ENCODE measurements around the gene CCDC51.
"Not testable (repeated sequence)": the region's sequence is repeated elsewhere in the genome, so short reads cannot be mapped to it uniquely, and the experiment has no call there.

CCDC51 gene

GRCh38 chr3:48405971-48406370 is 33.9 kb downstream of the CCDC51 start:
- no peak for DNase-seq (ENCODE audit: low read depth)

- no peak for DNase-seq (ENCODE audit: low read depth)
Observed at GRCh38 chr3:48405343-48405881, 34.5 kb downstream of the CCDC51 start.

GRCh38 chr3:48404440-48405342 is 35.2 kb downstream of the CCDC51 start:
- no peak for DNase-seq (ENCODE audit: low read depth)

DNA sequence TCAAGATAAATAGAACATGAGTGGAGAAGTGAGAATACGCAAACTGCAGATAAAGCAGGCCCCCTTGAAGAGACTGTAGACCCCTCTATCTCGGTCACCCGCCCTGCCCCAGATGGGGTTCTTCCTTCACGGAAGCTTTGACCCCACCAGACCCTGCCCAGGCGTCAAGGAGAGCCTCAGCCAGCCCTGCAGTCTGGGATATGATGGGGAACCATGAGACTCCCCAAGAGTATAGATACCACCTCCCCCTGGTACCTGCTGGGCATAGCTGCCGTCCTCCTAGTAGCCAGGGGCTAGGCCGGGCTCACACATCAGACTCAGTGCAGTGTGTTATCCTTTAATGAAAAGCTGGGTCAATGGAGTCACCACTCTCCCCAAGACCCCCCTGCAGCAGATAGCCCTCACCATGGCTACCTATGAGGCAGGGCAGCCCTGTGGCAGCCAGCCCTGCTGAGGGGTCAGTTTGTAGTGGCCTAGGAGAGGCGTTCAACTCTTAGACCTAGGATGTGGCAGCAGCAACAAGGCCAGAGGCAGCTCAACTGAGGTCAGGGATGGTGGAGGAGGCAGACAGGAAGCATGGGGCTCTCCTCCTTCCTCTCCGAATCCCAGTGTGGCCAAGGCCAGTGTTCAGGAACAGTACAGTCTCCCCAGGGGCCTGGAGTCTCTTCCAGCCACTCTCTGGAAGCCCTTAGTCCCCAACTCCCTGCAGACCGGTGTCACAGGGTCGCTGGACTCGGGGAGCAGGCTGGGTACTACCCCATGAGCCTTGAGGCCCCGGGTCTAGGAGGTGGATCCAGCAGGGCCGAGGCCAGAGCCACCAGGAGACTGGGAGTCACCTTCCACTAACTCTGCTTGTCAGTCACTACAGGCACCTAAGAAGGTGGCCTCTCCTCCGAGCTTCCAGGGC is 36.1 kb downstream of the CCDC51 start:
- no peak for DNase-seq (ENCODE audit: low read depth)

GRCh38 chr3:48402907-48403306 is 37.0 kb downstream of the CCDC51 start:
- no peak for DNase-seq (ENCODE audit: low read depth)

GRCh38 chr3:48402281-48402732 is 37.6 kb downstream of the CCDC51 start:
- no peak for DNase-seq (ENCODE audit: low read depth)

DNA sequence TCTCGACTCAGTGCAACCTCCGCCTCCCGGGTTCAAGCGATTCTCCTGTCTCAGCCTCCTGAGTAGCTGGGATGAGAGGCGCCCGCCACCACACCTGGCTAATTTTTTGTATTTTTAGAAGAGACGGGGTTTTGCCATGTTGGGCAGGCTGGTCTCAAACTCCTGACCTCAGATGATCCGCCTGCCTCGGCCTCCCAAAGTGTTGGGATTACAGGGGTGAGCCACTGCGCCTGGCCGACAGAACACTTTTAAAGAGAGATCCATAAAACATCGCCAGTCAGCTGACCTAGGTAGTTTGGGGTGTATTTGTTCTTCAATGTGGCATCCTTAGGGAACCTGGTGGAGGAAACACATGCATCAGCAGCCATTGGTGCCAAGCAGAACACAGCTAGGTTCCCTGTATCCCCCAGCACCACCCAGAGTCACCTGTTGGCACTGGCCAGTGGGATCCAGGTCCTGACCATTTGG is 38.5 kb downstream of the CCDC51 start:
- not testable (repeated sequence) for DNase-seq (ENCODE audit: low read depth)

DNA sequence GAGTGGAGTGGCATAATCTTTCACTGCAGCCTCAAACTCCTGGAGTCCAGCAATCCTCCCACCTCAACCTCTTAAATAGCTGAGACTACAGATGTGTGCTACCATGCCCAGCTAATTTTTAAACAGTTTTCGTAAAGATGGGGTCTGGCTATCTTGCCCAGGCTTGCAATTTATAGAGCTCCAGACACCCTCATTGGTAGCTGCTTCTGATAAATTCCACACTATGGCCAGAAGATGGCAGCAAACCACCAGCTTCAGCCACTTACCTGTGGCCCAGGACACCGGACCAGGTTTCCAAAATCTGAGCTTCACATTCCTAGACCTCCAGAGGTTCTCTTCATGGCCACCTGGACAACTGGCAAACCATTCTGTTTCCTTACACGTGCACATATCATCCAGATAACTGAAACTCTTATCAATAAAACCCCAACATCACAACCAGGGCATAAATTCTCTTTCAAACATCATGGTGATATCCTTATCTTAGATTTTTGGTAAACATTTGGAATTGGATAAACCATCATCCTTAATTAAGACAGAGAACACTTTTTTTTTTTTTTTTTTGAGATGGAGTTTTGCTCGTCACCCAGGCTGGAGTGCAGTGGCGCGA is 39.0 kb downstream of the CCDC51 start:
- no peak for DNase-seq (ENCODE audit: low read depth)

GRCh38 chr3:48399387-48400172 is 40.3 kb downstream of the CCDC51 start:
- DNase-seq (ENCODE audit: low read depth): no peak

DNA sequence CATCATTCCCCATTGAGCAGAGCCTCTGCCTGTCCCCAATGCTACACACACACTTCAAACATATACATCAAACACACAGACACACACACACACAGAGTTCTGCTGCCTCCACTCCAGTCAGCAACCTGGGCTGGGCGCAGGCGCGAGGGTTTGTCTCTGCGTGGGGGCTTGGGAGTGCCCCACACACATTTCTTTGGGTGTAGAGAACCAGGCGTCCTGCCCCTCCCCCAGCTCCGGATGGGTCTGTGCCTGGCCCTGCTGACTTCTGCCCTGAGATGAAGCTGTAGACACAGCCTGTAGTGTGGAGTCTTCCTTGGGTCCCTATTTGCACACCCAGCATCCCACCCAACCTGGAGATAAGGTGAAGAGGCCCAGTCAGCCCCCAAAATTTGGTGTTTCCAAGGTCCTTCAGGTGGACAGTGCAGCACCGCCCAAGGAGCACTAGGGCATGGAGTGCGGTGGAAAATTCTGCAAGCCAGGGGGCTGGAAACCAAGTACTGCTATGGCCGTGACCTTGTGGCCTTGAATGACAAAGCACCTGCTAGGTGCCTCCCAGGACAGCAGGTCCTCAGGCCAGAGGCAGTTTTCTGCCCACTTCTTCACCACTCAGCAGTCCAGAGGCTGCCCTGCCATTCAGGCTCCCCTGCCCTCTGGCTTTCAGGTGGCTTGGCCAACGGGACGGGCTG is 41.1 kb downstream of the CCDC51 start:
- DNase-seq (ENCODE audit: low read depth): no peak

GRCh38 chr3:48397767-48398681 is 41.9 kb downstream of the CCDC51 start:
- DNase-seq (ENCODE audit: low read depth): no peak

DNA sequence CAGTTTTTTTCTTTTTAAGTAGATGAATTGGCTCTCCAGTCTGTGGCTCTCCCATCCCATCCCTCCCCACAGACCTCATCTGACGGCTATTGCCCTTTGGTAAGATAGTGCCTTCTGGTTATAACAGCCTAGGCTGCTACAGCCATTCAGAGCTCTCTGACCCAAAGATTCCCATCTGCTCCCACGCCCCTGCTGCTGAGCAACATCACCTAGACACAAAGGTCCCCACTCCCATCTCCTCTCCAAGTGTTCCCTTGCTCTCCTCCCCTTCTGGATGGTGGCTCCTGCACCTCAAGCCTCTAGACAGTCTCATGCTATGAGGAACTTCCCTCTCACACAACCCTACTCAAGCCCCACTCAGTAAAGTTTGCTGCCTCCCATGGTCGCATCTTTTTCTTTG is 44.2 kb downstream of the CCDC51 start:
- DNase-seq (ENCODE audit: low read depth): no peak

DNA sequence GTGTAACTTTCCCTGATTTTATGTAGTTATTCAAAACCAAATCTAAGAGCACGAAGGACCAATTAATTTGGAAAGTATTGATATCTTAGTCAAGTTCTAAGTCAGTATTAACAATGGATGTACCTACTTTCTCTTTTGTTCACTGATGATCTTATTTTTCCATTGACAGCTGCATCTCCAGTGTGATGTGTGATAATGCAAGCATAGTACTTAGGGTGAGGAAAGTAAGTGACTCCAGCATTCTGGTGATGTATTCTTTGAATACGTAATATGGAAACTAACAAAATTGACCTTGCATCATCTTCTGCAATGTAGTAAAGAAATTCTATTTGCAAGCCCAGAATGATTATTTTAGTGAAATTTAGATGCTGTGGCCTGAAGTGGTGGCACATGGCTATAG is 45.5 kb downstream of the CCDC51 start:
- no peak for DNase-seq (ENCODE audit: low read depth)

DNA sequence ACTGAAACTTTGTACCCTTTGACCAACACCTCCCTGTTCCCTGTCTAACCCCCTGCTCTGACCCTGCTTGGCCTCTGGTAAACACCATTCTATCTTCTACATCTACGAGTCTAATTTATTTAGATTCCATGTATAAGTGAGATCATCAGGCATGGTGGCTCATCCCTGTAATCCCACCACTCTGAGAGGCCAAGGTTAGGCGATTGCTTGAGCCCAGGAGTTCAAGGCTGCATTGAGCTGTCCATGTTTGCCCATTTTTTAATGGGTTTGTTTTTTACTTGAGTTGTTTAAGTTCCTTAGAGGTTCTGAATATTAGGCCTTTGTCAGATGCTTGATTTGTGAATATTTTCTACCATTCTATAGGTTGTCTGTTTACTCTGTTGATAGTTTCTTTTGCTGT is 51.0 kb downstream of the CCDC51 start:
- no peak for DNase-seq (ENCODE audit: low read depth)

GRCh38 chr3:48387634-48388033 is 52.3 kb downstream of the CCDC51 start:
- DNase-seq (ENCODE audit: low read depth): no peak

All from stimulated activated CD8-positive, alpha-beta memory T cell treated with anti-CD3 and anti-CD28 coated beads, Interleukin-15, amount 100 ng/mL, for 24 hours (primary cell).